SH-SY5Y (cell line): ENCODE data around the gene CRYBB3.

ENCODE experiments used
- GATA2 ChIP-seq: IDR thresholded peaks from 2 replicates; pipeline ENCODE4 v1.6.1; 2011; ENCODE audit warnings: mild to moderate bottlenecking, low read depth, low read length
- GATA3 ChIP-seq: IDR thresholded peaks from 2 replicates; pipeline ENCODE4 v1.6.1; 2011; ENCODE audit warnings: low read depth, mild to moderate bottlenecking, low read length, moderate library complexity

GRCh38 chr22:25193130-25193529 is 6.5 kb upstream of the CRYBB3 start:
- no peak for TF ChIP-seq GATA3
- no peak for TF ChIP-seq GATA2
